B cell (primary cell): ENCODE data around the gene PP2D1.

Experiments
- EZH2 ChIP-seq: IDR thresholded peaks from 2 replicates; pipeline ENCODE4 v1.6.1; 2012; ENCODE audit warnings: borderline replicate concordance, low read depth, mild to moderate bottlenecking, moderate library complexity, low read length; ENCODE audit not compliant: insufficient read depth, poor library complexity, severe bottlenecking
- TF ChIP-seq, protein P1 (sequence below): fragments of 200-600 bp; IDR thresholded peaks from one replicate; pipeline ENCODE4 v1.8.0; 2022; ENCODE audit warnings: antibody characterized with exemption, mild to moderate bottlenecking

DNA sequence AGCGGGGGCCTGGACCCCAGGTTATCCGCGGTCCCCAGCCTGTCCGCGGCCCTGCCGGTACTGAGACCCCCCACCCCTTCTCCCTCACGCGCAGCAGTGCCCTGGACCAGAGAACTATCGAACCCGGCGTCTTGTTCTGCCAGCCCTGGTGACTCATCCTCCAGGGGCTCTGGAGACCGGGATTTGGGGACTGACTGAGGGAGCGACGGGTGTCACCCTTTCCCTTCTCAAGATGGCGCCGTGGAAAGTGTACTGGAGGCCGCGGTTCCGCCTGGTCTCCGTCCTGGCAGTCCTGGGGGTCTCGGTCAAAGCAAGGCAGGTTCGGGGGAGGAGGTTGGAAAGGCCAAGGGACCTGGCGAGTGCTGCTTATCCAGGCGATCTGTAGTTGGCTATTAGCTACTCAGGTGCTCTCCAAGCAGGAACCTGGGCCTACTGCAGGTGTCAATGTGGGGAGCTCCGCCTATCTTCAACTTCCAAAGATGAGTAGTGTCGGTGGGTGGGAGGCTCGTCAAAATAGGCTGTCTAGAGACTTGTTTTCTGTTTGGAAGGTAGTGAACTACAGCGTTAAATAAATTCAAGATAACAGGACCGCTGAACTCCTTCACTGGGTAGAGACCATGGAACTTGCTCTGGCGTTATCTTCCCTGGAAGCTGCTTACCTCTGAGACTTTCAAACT lies 64.4 kb downstream of the PP2D1 start:
- TF ChIP-seq, protein P1, sequence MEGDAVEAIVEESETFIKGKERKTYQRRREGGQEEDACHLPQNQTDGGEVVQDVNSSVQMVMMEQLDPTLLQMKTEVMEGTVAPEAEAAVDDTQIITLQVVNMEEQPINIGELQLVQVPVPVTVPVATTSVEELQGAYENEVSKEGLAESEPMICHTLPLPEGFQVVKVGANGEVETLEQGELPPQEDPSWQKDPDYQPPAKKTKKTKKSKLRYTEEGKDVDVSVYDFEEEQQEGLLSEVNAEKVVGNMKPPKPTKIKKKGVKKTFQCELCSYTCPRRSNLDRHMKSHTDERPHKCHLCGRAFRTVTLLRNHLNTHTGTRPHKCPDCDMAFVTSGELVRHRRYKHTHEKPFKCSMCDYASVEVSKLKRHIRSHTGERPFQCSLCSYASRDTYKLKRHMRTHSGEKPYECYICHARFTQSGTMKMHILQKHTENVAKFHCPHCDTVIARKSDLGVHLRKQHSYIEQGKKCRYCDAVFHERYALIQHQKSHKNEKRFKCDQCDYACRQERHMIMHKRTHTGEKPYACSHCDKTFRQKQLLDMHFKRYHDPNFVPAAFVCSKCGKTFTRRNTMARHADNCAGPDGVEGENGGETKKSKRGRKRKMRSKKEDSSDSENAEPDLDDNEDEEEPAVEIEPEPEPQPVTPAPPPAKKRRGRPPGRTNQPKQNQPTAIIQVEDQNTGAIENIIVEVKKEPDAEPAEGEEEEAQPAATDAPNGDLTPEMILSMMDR, result no peak
- no peak for TF ChIP-seq EZH2
